Gastrocnemius medialis (tissue), 4 donors: ENCODE results near the gene ICOSLG.

Experiments
- POLR2A ChIP-seq, 2 donors: fragments of 450-650 bp; IDR thresholded peaks; one replicate each; pipeline ENCODE4 v1.6.1; 2017; ENCODE audit warnings: antibody characterized with exemption in 2 of 2, mild to moderate bottlenecking in 2 of 2, moderate library complexity in 2 of 2
- TF ChIP-seq, protein P1 (sequence below), 5 experiments: fragments of 450-650 bp in 3 of 5; fragments of 200-600 bp in 2 of 5; sonication (generic) in 2 of 5; IDR thresholded peaks in 4 of 5; conservative IDR thresholded peaks in 1 of 5; 1 replicate in 4 of 5; 2 replicates in 1 of 5; pipeline ENCODE4 v1.5.1; 2016 to 2019; ENCODE audit warnings: antibody characterized with exemption in 5 of 5, mild to moderate bottlenecking in 3 of 5, moderate library complexity in 3 of 5

DNA sequence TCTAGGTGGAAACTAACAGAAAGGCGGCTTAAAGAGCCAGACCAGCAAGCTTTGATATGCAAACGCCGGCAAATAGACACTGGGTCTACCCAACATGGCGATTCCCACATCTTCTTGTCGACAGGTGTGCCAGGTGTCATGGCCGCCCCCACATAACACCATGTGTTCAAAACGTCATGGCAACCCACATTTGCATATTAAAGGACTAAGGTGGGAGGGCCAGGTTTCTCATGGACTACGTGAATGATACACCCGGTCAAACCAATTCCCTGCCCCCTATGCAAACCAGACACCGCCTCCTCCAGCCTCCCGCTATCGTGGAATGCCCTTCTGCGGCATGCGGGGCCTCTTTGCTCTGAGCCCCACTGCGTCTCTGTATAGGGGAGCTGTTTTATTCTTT lies 41.3 kb downstream of the ICOSLG start:
- TF ChIP-seq, protein P1, sequence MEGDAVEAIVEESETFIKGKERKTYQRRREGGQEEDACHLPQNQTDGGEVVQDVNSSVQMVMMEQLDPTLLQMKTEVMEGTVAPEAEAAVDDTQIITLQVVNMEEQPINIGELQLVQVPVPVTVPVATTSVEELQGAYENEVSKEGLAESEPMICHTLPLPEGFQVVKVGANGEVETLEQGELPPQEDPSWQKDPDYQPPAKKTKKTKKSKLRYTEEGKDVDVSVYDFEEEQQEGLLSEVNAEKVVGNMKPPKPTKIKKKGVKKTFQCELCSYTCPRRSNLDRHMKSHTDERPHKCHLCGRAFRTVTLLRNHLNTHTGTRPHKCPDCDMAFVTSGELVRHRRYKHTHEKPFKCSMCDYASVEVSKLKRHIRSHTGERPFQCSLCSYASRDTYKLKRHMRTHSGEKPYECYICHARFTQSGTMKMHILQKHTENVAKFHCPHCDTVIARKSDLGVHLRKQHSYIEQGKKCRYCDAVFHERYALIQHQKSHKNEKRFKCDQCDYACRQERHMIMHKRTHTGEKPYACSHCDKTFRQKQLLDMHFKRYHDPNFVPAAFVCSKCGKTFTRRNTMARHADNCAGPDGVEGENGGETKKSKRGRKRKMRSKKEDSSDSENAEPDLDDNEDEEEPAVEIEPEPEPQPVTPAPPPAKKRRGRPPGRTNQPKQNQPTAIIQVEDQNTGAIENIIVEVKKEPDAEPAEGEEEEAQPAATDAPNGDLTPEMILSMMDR (IDR thresholded peaks at IDR 0.05 in 4 of 5, conservative IDR thresholded peaks at IDR 0.05 in 1 of 5), result no peak
- TF ChIP-seq POLR2A (IDR thresholded peaks at IDR 0.05), result no peak
